ENCODE results near the gene MAP6D1. TPM values are rescaled to one million over a fixed set of nuclear protein-coding genes. Genes with fewer than 3 reads are reported as not detected.

Gene MAP6D1
- total and polyA plus RNA-seq, 2 of the 4 experiments (the other 2 are of a cell fraction) = 2.7 to 5.2 TPM

- no peak overlapping the region for H3K56ac ChIP-seq (ENCODE audit: extremely low read depth, insufficient read depth, low read length)
- H3K27me3 ChIP-seq (ENCODE audit: control insufficient read depth, insufficient read depth, low read length) = no peaks in the 10 kb centered on the region
- no peak overlapping the region for H2AK5ac ChIP-seq (ENCODE audit: low read depth, low read length)
- H2AFZ ChIP-seq (replicated peaks; ENCODE audit: low read length, poor library complexity) = no peak overlapping the region
- H3K4me2 ChIP-seq (ENCODE audit: low read depth, low read length) = no peak overlapping the region
- no peak overlapping the region for H3K18ac ChIP-seq (ENCODE audit: low read depth, low read length)
- no peak overlapping the region for H3K4ac ChIP-seq (ENCODE audit: low read depth, low read length)
- BruUV-seq (replicated peaks) = no TSS peak
- CTCF ChIA-PET = no interaction called here
- POLR2A ChIA-PET (ENCODE audit: unreplicated experiment) = no interaction called here
- H2AK9ac ChIP-seq (replicated peaks; ENCODE audit: low read depth, low read length, poor library complexity) = no peak overlapping the region
- in situ Hi-C loops (cut with MboI; ENCODE audit: low sequenced_read_pairs) (no loop called here), intact Hi-C loops (cut with micrococcal nuclease) (no loop called here), dilution Hi-C loops (cut with HindIII; ENCODE audit: low sequenced_read_pairs, unreplicated experiment) (no loop called here)
- H2BK15ac ChIP-seq (ENCODE audit: low read depth, low read length) = no peak overlapping the region
- H2BK20ac ChIP-seq (ENCODE audit: low read depth, low read length) = no peak overlapping the region
- H4K5ac ChIP-seq (ENCODE audit: low read depth, low read length) = no peak overlapping the region
- H3K9ac ChIP-seq (ENCODE audit: low read depth, low read length) = no peak overlapping the region
- H3K9me3 ChIP-seq (ENCODE audit: control insufficient read depth, insufficient read depth, low read length) = no peaks in the 10 kb centered on the region
- H4K8ac ChIP-seq (ENCODE audit: low read depth in 2 of 2, low read length in 2 of 2) = no peak overlapping the region
- no peak for DNase-seq
- H3K27ac ChIP-seq (ENCODE audit: insufficient read depth, low read length) = no peak overlapping the region
- peaks cover 46% of the 10 kb centered on the region for H4K20me1 ChIP-seq (ENCODE audit: insufficient read depth, low read length)
- no peaks in the 10 kb centered on the region for H3K4me1 ChIP-seq (ENCODE audit: control insufficient read depth, insufficient read depth, low read length)
- TF ChIP-seq SMC3 (IDR thresholded peaks at IDR 0.05; ENCODE audit: low read depth, low read length) (no peak), CEBPB (IDR thresholded peaks at IDR 0.05; ENCODE audit: low read depth, low read length) (no peak), RAD21 (IDR thresholded peaks at IDR 0.05; ENCODE audit: low read length) (no peak), FOS (IDR thresholded peaks at IDR 0.05; ENCODE audit: low read depth, low read length) (no peak)
- no peak overlapping the region for H4K91ac ChIP-seq (ENCODE audit: insufficient read depth, low read depth, low read length)
- WGBS, 2 experiments (ENCODE audit: extremely low coverage in 2 of 2, insufficient read length in 1 of 2) = 96 to 100% methylated on average over 1 to 3 of the region's 3 CpGs
- H2BK5ac ChIP-seq (ENCODE audit: low read depth, low read length, poor library complexity, severe bottlenecking) = no peak overlapping the region
- no peak overlapping the region for H2BK120ac ChIP-seq (ENCODE audit: low read depth, low read length)
- no peak overlapping the region for H3K14ac ChIP-seq (replicated peaks; ENCODE audit: low read depth, low read length)
- peaks cover 32 to 58% of the 10 kb centered on the region in 2 experiments for H3K79me1 ChIP-seq (ENCODE audit: low read depth in 1 of 2, low read length in 2 of 2)
- H3K9me1 ChIP-seq (ENCODE audit: insufficient read depth, low read length) = peaks cover 7% of the 10 kb centered on the region
- H3K23ac ChIP-seq (ENCODE audit: low read depth, low read length) = no peak overlapping the region
- no peak for ATAC-seq (ENCODE audit: low read depth)
- no peak overlapping the region for H3K4me3 ChIP-seq (ENCODE audit: insufficient read depth, low read depth, low read length)
- peaks cover 9% of the 10 kb centered on the region for H3K36me3 ChIP-seq (ENCODE audit: control insufficient read depth, insufficient read depth, low read length)
Measured at GRCh38 chr3:183870563-183870962, 45.2 kb upstream of the MAP6D1 start.

All from IMR-90 (cell line).